ENCODE data around the gene ITGA5. TPM values are rescaled to one million over a fixed set of nuclear protein-coding genes. Genes with fewer than 3 reads are reported as not detected.
A peak's percentile ranks its signal among the peaks of the same experiment; 100 is the strongest.

ITGA5 gene
- total and polyA plus RNA-seq, 9 of the 15 experiments (the other 6 are each of a cell fraction or from before 2014, with no cell fraction given), result 9.1 to 82.1 (median 47.4) TPM

DNA sequence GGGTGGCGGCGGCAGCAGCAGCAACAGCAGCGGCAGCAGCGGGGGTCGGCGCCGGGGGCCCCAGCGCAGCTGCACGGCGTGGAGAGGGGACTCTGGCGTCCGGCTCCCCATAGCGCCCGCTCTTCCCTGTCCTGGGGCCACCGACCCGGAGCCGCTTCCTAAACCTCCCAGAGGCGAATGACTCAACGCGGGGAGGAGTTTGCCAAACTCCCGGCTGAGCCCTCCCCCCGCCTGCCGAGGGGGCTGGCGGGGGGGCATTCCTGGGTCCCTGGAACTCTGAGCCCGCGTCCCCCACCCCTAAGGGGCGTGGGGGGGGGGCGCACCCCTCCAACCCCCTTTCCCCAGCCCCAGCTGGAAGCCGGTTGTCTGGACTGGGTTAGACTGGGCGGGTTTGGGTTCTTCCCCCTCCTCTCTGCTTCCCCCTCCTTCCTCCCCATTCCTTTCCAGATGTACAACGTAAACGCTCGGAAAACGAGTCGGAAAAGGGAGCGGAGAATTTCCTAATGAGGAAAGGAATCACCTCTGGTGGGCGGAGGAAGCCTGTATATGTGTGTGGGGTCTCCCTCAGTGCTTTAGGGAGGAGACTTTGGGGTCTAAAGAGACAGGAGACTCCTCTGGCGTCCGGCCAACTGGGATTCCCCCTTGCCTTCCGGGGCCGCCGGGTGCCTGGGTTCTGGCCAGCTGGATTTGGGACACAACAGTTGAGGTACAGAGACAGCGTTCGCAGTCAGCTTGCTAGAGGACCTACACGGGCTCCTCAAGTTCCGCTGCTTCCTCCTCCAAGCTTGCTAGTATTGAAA, at the start of gene ITGA5 (continued):
- TF ChIP-seq, protein P1, sequence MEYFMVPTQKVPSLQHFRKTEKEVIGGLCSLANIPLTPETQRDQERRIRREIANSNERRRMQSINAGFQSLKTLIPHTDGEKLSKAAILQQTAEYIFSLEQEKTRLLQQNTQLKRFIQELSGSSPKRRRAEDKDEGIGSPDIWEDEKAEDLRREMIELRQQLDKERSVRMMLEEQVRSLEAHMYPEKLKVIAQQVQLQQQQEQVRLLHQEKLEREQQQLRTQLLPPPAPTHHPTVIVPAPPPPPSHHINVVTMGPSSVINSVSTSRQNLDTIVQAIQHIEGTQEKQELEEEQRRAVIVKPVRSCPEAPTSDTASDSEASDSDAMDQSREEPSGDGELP (CRISPR knock-in tag; IDR thresholded peaks at IDR 0.05; ENCODE audit: borderline replicate concordance), result peak; percentile 36; the same call in 1 of the 2 replicates
- no peak for TF ChIP-seq HDAC2 (IDR thresholded peaks at IDR 0.05)
- no peak for TF ChIP-seq SMARCC2 (IDR thresholded peaks at IDR 0.05; ENCODE audit: low read depth)
- TF ChIP-seq ZNF507 (tag; conservative IDR thresholded peaks at IDR 0.05), result no peak
- no peak for TF ChIP-seq LCOR (CRISPR knock-in tag; IDR thresholded peaks at IDR 0.05)
- no peak for TF ChIP-seq BMI1 (IDR thresholded peaks at IDR 0.05; ENCODE audit: low read length)
- TF ChIP-seq FOS (IDR thresholded peaks at IDR 0.05; ENCODE audit: extremely low read depth, insufficient read length), result no peak
- peak in 1 of 3 experiments; percentile 21 for TF ChIP-seq YY1 (IDR thresholded peaks at IDR 0.05; ENCODE audit: borderline replicate concordance in 1 of 3, control insufficient read depth in 1 of 3, extremely low read depth in 1 of 3, insufficient read depth in 3 of 3, insufficient read length in 1 of 3, insufficient replicate concordance in 2 of 3, low read depth in 1 of 3, low read length in 2 of 3)
- TF ChIP-seq ZFX (CRISPR knock-in tag; IDR thresholded peaks at IDR 0.05), result peak; percentile 44
- TF ChIP-seq NFATC3 (IDR thresholded peaks at IDR 0.05), result no peak
- TF ChIP-seq, protein P2, sequence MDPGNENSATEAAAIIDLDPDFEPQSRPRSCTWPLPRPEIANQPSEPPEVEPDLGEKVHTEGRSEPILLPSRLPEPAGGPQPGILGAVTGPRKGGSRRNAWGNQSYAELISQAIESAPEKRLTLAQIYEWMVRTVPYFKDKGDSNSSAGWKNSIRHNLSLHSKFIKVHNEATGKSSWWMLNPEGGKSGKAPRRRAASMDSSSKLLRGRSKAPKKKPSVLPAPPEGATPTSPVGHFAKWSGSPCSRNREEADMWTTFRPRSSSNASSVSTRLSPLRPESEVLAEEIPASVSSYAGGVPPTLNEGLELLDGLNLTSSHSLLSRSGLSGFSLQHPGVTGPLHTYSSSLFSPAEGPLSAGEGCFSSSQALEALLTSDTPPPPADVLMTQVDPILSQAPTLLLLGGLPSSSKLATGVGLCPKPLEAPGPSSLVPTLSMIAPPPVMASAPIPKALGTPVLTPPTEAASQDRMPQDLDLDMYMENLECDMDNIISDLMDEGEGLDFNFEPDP (CRISPR knock-in tag; IDR thresholded peaks at IDR 0.05), result no peak
- no peak for TF ChIP-seq MTA2 (IDR thresholded peaks at IDR 0.05; ENCODE audit: low read depth)
- peak; percentile 90 for TF ChIP-seq FOSL1 (tag; conservative IDR thresholded peaks at IDR 0.05)
- no peak for TF ChIP-seq PCBP2 (IDR thresholded peaks at IDR 0.05; ENCODE audit: low read depth, low read length, poor library complexity, severe bottlenecking)
- TF ChIP-seq, protein P3, sequence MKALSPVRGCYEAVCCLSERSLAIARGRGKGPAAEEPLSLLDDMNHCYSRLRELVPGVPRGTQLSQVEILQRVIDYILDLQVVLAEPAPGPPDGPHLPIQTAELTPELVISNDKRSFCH (CRISPR knock-in tag; IDR thresholded peaks at IDR 0.05), result no peak
- TF ChIP-seq, protein P3 (tag; IDR thresholded peaks at IDR 0.05), result no peak
- TF ChIP-seq, protein P4, sequence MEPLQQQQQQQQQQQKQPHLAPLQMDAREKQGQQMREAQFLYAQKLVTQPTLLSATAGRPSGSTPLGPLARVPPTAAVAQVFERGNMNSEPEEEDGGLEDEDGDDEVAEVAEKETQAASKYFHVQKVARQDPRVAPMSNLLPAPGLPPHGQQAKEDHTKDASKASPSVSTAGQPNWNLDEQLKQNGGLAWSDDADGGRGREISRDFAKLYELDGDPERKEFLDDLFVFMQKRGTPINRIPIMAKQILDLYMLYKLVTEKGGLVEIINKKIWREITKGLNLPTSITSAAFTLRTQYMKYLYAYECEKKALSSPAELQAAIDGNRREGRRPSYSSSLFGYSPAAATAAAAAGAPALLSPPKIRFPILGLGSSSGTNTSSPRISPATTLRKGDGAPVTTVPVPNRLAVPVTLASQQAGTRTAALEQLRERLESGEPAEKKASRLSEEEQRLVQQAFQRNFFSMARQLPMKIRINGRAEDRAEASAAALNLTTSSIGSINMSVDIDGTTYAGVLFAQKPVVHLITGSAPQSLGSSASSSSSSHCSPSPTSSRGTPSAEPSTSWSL (CRISPR knock-in tag; IDR thresholded peaks at IDR 0.05; ENCODE audit: borderline replicate concordance), result no peak
- TF ChIP-seq COPS2 (conservative IDR thresholded peaks at IDR 0.05), result no peak
- TF ChIP-seq, protein P5, sequence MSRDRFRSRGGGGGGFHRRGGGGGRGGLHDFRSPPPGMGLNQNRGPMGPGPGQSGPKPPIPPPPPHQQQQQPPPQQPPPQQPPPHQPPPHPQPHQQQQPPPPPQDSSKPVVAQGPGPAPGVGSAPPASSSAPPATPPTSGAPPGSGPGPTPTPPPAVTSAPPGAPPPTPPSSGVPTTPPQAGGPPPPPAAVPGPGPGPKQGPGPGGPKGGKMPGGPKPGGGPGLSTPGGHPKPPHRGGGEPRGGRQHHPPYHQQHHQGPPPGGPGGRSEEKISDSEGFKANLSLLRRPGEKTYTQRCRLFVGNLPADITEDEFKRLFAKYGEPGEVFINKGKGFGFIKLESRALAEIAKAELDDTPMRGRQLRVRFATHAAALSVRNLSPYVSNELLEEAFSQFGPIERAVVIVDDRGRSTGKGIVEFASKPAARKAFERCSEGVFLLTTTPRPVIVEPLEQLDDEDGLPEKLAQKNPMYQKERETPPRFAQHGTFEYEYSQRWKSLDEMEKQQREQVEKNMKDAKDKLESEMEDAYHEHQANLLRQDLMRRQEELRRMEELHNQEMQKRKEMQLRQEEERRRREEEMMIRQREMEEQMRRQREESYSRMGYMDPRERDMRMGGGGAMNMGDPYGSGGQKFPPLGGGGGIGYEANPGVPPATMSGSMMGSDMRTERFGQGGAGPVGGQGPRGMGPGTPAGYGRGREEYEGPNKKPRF (IDR thresholded peaks at IDR 0.05; ENCODE audit: low read depth, low read length), result no peak
- TF ChIP-seq TRIM24 (IDR thresholded peaks at IDR 0.05), result no peak
- TF ChIP-seq ZNF551 (CRISPR knock-in tag; IDR thresholded peaks at IDR 0.05), result no peak
- no peak for TF ChIP-seq ZNF785 (CRISPR knock-in tag; IDR thresholded peaks at IDR 0.05)
